HG03558 (cell line): ENCODE results near the gene ERC2.

Experiments used
- ATAC-seq: cut with Tn5 transposase; IDR thresholded peaks from one replicate; pipeline ENCODE4 v1.9.1; 2021; ENCODE audit warnings: moderate number of reproducible peaks; ENCODE audit not compliant: unreplicated experiment; ENCODE audit errors: extremely low read depth

Gene ERC2

GRCh38 chr3:56370991-56371775 is 97.1 kb downstream of the ERC2 start:
- no peak for ATAC-seq

- ATAC-seq = no peak
Measured at GRCh38 chr3:56369914-56370313, 98.4 kb downstream of the ERC2 start.

- ATAC-seq = no peak
Measured at GRCh38 chr3:56368846-56369245, 99.4 kb downstream of the ERC2 start.

- no peak for ATAC-seq
Measured at GRCh38 chr3:56366641-56367162, 101.6 kb downstream of the ERC2 start.

- no peak for ATAC-seq
Measured at GRCh38 chr3:56365905-56366640, 102.2 kb downstream of the ERC2 start.

- ATAC-seq = no peak
Measured at GRCh38 chr3:56364665-56365064, 103.6 kb downstream of the ERC2 start.

- ATAC-seq = no peak
Measured at GRCh38 chr3:56363720-56364119, 104.5 kb downstream of the ERC2 start.

GRCh38 chr3:56361731-56362130 is 106.5 kb downstream of the ERC2 start:
- ATAC-seq = no peak

GRCh38 chr3:56357266-56357665 is 111.0 kb downstream of the ERC2 start:
- ATAC-seq = no peak

- no peak for ATAC-seq
Measured at GRCh38 chr3:56356808-56357207, 111.5 kb downstream of the ERC2 start.

GRCh38 chr3:56355570-56356185 is 112.6 kb downstream of the ERC2 start:
- no peak for ATAC-seq

- ATAC-seq = no peak
Measured at GRCh38 chr3:56351537-56351936, 116.7 kb downstream of the ERC2 start.

GRCh38 chr3:56347219-56347871 is 120.9 kb downstream of the ERC2 start:
- no peak for ATAC-seq

GRCh38 chr3:56342475-56342874 is 125.8 kb downstream of the ERC2 start:
- no peak for ATAC-seq

GRCh38 chr3:56339671-56340070 is 128.6 kb downstream of the ERC2 start:
- ATAC-seq = no peak

- no peak for ATAC-seq
Measured at GRCh38 chr3:56339244-56339643, 129.0 kb downstream of the ERC2 start.

GRCh38 chr3:56336023-56336422 is 132.2 kb downstream of the ERC2 start:
- no peak for ATAC-seq

- ATAC-seq = no peak
Measured at GRCh38 chr3:56324473-56324872, 143.8 kb downstream of the ERC2 start.

- ATAC-seq = no peak
Measured at GRCh38 chr3:56323986-56324420, 144.3 kb downstream of the ERC2 start.

- no peak for ATAC-seq
Measured at GRCh38 chr3:56322862-56323261, 145.4 kb downstream of the ERC2 start.
